ENCODE results near the gene ANAPC2.

The ANAPC2 gene

DNA sequence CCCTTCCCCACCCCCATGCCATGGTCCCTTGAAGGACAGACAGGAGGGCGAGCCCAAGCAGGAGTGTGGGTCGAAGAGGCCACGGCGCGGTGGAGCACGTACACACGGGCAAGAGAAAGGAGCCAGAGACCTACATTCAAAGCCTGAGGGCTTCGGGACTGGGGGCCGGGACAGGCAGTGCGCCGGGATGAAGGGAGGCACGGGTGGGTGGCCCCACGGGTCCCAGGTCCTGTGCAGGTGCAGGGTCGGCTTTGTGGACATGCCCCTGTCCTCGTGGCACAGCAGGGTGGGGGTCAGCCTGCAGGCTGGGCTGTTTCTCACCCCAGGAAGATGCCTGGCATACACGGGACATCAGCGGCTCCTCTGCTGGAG, 28.3 kb downstream of the ANAPC2 start:
- no peak for DNase-seq

DNA sequence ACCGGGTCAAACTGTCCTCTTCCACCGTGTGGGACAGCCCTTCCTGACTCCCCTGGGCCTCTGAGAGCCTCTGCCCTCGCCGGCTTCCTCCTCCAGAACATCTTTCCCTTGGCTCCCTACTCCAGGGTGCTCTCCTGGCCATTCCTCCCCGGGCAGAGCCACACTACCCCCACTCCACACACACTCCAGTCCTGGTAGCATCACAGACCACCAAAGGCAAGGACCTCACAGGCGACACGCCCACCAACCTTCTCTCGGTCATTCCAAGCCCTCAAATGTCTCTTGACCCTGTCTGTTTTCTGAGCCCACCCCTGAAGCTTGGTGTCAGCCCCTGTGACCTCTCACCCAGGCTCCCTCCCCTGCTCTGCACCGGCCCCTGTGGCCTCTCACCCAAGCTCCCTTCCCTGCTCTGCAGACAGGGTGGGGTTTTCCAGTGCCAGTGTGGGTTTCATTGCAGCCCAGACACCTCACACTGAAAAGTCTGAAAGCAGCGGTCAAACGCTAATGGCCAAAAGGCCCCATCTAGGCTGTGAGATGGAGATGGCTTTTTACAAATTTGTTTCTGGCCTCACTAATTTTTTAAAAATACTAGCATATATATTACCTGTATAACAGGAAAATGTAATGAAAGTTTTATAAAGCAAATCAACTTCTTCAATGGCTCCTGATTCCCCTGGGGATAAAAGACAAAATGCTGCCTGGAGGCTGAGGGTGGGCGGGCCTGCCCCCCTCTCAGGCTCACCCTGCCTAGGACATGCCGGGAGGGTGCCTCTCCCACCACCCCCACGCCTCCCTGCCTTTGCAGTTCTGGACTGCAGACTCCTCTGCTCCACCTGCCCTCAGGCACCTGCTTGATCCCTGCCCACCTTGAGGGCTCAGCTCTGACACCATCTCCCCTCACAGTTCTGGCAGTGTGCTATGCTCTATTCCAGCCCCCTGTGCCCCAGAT, 29.0 kb downstream of the ANAPC2 start:
- DNase-seq, result no peak

- no peak for DNase-seq
Observed at GRCh38 chr9:137158625-137159024, 29.7 kb downstream of the ANAPC2 start.

- no peak for DNase-seq
Observed at GRCh38 chr9:137157618-137158415, 30.5 kb downstream of the ANAPC2 start.

- DNase-seq, result no peak
Observed at GRCh38 chr9:137156567-137157375, 31.6 kb downstream of the ANAPC2 start.

DNA sequence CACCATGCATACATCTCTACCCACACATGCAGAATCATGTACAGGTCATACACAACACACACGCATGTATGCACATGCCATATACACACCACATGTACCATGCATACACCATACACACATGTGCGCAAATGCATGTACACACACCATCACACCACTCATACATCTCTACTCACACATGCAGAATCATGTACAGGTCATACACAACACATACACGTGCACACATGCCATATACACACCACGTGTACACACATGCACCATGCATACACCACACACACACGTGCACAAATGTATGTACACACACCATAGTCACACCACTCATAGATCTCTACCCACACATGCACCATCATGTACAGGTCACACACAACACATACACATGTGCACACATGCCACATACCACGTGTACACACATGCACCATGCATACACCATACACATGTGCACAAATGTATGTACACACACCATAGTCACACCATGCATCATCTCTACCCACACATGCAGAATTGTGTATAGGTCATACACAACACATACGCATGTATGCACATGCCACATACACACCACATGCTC, 35.4 kb downstream of the ANAPC2 start:
- DNase-seq, result no peak

DNA sequence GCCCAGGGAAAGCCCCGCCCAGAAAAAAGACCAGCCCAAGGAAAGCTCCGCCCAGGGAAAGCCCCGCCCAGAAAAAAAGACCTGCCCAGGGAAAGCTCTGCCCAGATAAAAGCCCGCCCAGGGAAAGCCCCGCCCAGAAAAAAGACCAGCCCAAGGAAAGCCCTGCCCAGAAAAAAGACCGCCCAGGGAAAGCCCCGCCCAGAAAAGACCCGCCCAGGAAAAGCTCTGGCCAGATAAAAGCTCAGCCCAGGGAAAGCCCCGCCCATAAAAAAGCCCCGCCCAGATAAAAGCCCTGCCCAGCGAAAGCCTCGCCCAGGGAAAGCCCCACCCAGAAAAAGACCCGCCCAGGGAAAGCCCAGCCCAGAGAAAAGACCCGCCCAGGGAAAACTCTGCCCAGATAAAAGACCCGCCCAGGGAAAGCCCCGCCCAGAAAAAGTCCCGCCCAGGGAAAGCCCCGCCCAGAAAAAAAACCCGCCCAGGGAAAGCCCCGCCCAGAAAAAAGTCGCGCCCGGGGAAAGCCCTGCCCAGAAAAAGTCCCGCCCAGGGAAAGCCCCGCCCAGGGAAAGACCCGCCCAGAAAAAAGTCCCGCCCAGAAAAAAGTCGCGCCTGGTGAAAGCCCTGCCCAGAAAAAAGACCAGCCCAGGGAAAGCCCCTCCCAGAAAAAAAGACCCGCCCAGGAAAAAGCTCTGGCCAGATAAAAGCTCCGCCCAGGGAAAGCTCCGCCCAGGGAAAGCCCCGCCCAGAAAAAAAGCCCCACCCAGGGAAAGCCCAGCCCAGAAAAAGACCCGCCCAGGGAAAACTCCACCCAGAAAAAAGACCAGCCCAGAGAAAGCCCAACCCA, 37.5 kb downstream of the ANAPC2 start:
- no peak for DNase-seq

GRCh38 chr9:137149942-137150616, 38.3 kb downstream of the ANAPC2 start:
- DNase-seq, result no peak

DNA sequence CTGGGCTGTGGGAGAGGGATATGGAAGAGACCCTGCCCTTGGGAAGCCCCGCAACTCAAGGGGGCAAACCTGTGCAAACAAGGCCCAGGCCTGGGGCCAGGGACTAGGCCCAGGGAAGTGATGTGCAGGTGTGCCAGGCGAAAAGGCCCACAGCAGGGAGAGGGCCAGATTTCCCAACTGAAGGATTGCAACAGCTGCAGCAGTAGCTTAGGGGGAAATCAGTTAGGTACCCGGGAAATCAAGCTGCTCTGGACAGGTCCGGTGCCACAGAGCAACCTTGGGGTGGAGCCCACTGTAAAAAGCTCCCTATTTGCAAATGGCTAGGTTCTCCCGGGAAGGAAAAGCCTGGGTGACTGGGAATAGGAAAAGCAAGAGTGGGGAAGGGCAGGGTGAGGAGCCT, 39.0 kb downstream of the ANAPC2 start:
- DNase-seq, result no peak

DNA sequence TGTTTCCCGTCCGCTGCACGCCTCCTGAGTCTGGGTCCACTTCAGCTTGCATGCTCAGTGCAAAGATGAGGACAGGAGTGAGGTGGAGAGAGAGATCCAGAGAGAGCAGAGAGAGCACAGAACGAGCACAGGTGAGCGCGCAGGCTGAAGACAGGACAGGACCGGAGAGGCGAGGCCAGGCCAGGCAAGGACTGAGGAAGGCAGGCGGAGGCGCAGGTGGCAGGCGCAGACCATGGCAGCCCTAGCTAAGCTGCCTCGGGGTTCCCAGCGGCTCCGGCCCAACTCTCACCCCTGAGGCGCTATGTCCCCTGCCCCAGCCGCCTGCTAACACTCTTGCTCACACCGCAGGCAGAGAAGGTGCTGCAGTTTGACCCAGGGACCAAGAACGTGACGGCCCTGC, 39.7 kb downstream of the ANAPC2 start:
- no peak for DNase-seq

GRCh38 chr9:137148242-137148641, 40.1 kb downstream of the ANAPC2 start:
- DNase-seq, result no peak

DNA sequence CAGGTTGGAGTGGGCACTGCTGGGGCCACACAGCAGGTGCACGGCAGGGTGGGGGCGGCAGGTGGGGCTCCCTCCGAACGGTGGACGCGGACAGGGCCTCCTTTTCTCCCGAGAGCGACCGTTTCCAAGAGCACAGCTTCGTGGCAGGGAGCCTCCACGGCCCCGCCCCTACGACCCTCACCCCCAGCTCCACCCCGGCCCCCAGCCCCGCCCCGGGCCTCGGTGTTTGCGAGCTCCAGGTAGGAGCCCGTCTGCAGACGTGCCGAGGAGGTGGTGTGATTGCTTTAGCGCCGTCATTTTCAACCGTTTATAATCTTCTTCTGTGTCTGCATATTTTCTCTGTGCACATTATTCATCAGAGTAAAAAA, 40.6 kb downstream of the ANAPC2 start:
- no peak for DNase-seq

- no peak for DNase-seq
Observed at GRCh38 chr9:137147091-137147792, 41.1 kb downstream of the ANAPC2 start.

DNA sequence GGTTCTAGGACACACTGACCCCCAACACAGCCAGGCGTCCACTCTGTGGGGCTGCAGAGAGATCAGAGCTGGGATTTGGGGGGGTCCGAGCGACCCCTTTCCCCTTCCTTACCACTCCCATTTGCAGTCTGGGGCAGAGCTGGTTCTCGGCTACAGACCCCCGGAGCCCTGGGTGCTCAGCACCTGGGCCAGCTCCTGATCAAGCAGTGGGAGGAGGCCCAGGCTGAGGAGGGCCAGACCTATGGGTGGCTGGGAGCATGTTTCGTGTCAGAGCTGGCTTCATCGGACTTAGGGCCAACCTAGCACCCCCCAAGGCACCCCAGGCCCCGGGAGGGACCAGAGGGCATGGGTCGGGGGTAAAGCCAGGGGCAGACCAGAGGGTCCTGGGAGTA, 41.8 kb downstream of the ANAPC2 start:
- no peak for DNase-seq

GRCh38 chr9:137145731-137146526, 42.4 kb downstream of the ANAPC2 start:
- no peak for DNase-seq

DNA sequence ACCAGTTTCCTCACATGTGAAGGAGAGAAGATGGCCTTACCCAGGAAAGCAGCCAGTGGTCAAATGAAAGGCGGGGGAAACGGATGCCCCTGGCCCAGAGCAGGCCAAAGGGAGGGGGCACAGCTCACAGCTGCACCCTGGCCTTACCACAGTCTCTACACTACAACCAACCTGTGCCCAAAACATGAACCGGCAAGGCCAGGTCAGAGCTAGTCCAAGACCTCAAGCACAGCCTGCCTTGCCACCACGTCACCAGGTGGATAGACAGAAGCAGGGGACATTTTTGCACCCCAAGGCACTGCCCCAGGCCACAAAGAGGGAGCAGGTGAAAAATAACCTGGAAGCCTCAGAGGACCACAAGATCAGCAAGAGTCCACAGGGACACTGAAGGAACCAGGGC, 44.9 kb downstream of the ANAPC2 start:
- no peak for DNase-seq

DNA sequence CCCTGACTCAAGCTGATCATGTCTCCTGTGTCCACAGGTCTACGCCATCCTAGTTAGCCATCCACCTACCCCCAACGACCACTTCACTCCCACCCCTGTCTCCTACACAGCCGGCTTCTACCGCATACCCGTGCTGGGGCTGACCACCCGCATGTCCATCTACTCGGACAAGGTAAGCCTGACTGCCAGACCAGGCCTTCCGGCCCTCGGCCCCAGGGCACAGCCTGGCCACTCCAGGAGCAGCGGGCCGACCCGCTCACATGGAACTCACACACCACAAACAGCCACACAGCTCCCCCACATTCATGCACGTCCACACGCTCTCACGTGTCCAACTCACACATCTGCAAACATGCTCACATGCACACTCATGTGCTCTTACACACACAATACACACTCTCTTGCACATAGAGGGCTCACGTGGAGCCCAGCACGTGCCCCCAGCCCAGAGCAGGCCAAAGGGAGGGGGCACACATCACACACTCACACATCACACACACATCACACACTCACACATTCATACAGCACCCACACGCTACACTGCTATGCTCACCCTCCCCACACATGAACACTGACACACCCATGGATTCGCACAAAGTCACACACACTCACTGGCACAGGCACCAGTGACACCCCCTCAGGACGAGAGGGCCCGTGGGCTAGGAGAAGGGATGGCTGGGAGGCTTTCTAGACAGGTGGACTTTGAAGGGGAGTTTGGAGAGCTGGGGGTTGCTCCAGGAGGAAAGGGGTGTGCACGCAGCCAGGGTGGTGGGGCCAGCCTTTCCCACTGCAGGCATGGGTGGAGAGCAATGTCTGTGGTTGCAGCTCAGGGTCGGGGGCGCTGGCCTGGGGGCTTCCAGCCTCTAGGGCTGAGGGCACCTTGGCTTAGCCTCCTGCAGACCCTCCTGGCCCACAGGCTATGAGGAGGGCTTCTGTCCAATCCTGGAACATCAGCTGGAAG, 46.1 kb downstream of the ANAPC2 start:
- DNase-seq, result no peak

- DNase-seq, result no peak
Observed at GRCh38 chr9:137141050-137141810, 47.1 kb downstream of the ANAPC2 start.

Measured in KG1 (cell line).